HG02610 (cell line): ENCODE measurements around the gene TAS2R3.

Experiments
- ATAC-seq: cut with Tn5 transposase; IDR thresholded peaks from one replicate; pipeline ENCODE4 v1.9.1; 2021; ENCODE audit warnings: mild to moderate bottlenecking, moderate library complexity; ENCODE audit not compliant: unreplicated experiment

Gene TAS2R3

GRCh38 chr7:141785706-141786552 lies 22.0 kb downstream of the TAS2R3 start:
- ATAC-seq: no peak

GRCh38 chr7:141788296-141788695 lies 24.4 kb downstream of the TAS2R3 start:
- ATAC-seq: no peak

- ATAC-seq: no peak
Measured at GRCh38 chr7:141789917-141790316, 26.0 kb downstream of the TAS2R3 start, which contains the start of gene TAS2R5. TAS2R5 (plus strand) TSS chr7:141790217; CDS start chr7:141790362, 145 bp downstream.

GRCh38 chr7:141792526-141792925 lies 28.6 kb downstream of the TAS2R3 start:
- no peak for ATAC-seq
